AG04449 (cell line): ENCODE measurements around the gene EED.

Experiments used
- CTCF ChIA-PET: fragments of 350-600 bp; formaldehyde crosslinking; extraction: SDS; loops from one replicate; lab custom pipeline; 2021; ENCODE audit warnings: antibody characterized with exemption; lab: Yijun Ruan, JAX
- POLR2A ChIA-PET: fragments of 400-600, 350-600 bp; formaldehyde crosslinking; extraction: SDS; loops from one replicate; lab custom pipeline; 2020; ENCODE audit warnings: antibody characterized with exemption, inconsistent platforms; lab: Yijun Ruan, JAX
- DNase-seq: peaks from one replicate; pipeline ENCODE4 v3.0.0-alpha.2; 2010; ENCODE audit warnings: low read depth, low spot score
- H3K4me3 ChIP-seq: 2 replicates; pipeline ENCODE4 v1.5.1; 2011; ENCODE audit warnings: low read depth, mild to moderate bottlenecking, control low read depth, low read length
- CTCF ChIP-seq: IDR thresholded peaks from one replicate; pipeline ENCODE4 v1.5.1; 2011; ENCODE audit warnings: mild to moderate bottlenecking, moderate library complexity, low read length, control low read depth, inconsistent platforms; ENCODE audit not compliant: insufficient read depth; ENCODE audit errors: missing control alignments

The EED gene

GRCh38 chr11:86232556-86232955 lies 12.0 kb upstream of the EED start:
- no peak for DNase-seq
- TF ChIP-seq CTCF: no peak
- ChIA-PET CTCF (interaction anchor here (1.3 to 7.3 kb wide), 3 partner anchors 13 to 190 kb away, joined by 3 to 53 read pairs (median 5); no protein-coding TSS in a partner anchor), POLR2A (no interaction called here)
- H3K4me3 ChIP-seq: no peak overlapping the region

- CTCF ChIA-PET: no interaction called here
- POLR2A ChIA-PET: no interaction called here
These were observed 9.6 kb upstream of the EED start for GRCh38 chr11:86234831-86235461.

GRCh38 chr11:86237267-86237804 lies 7.2 kb upstream of the EED start:
- CTCF ChIA-PET: interaction anchor here (0.6 to 2.6 kb wide), 4 partner anchors 13 to 249 kb away, joined by 3 to 10 read pairs (median 6); no protein-coding TSS in a partner anchor

More at GRCh38 chr11:86234831-86235461, 9.6 kb upstream of the EED start:
- DNase-seq: no peak
- no peak overlapping the region for H3K4me3 ChIP-seq
- no peak for TF ChIP-seq CTCF

GRCh38 chr11:86240164-86240563 lies 4.4 kb upstream of the EED start:
- no peak for DNase-seq
- no peak for TF ChIP-seq CTCF
- POLR2A ChIA-PET: no interaction called here
- H3K4me3 ChIP-seq: no peak overlapping the region
- CTCF ChIA-PET: no interaction called here

More at GRCh38 chr11:86237267-86237804, 7.2 kb upstream of the EED start:
- no peak overlapping the region for H3K4me3 ChIP-seq
- no peak for TF ChIP-seq CTCF
- POLR2A ChIA-PET: no interaction called here
- DNase-seq: no peak

- no peak for DNase-seq
- H3K4me3 ChIP-seq: no peak overlapping the region
- ChIA-PET CTCF (interaction anchor here (1.6 to 1.9 kb wide), 3 partner anchors 11 to 24 kb away, joined by 3 to 6 read pairs (median 4); no protein-coding TSS in a partner anchor), POLR2A (no interaction called here)
- TF ChIP-seq CTCF: no peak
These were observed 2.5 kb upstream of the EED start for GRCh38 chr11:86241956-86242535.

- CTCF ChIA-PET: interaction anchor here (1.9 kb wide), 1 partner anchor 25 kb away, joined by 6 read pairs; no protein-coding TSS in a partner anchor
- no peak overlapping the region for H3K4me3 ChIP-seq
- POLR2A ChIA-PET: interaction anchor here (1.2 kb wide), 1 partner anchor 227 kb away, joined by 3 read pairs; no protein-coding TSS in a partner anchor
- no peak for TF ChIP-seq CTCF
- no peak for DNase-seq
These were observed 1.2 kb upstream of the EED start for GRCh38 chr11:86243396-86243795.
